GM19193 (cell line): ENCODE data around the gene GRM4.

Source experiments
- POLR2A ChIP-seq: IDR thresholded peaks from 4 replicates; pipeline ENCODE4 v1.6.1; 2011; ENCODE audit not compliant: insufficient read depth, insufficient read length; ENCODE audit errors: extremely low read depth

GRM4 gene

DNA sequence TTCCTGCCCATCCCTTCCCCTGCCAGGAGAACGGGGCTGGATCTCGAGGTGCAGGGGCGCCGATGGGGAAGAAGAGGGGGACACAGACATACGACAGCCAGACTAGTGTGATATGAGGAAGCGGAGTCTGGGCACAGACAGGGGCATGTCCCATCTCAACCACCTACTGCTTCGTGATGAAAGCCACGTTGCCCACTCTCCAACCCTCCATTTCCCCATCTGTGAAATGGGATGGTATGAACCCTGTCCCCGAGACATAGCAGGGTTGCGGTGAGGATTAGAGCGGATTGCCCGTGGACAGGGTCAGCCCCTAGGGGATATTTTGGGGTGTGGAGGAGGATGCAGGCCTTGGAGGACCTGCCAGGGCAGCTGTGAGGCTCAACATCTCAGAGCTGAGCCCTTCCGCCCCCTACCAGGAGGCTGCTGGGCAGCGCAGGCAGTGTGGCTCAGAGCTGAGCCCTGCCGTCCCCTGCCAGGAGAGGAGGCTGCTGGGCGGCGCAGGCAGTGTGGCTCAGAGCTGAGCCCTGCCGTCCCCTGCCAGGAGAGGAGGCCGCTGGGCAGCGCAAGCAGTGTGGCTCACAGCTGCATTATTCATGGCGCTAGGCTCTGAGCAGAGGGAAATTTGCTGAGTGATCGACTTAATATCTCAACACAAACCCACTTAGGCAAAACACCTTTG is 71.7 kb downstream of the GRM4 start:
- no peak for TF ChIP-seq POLR2A

DNA sequence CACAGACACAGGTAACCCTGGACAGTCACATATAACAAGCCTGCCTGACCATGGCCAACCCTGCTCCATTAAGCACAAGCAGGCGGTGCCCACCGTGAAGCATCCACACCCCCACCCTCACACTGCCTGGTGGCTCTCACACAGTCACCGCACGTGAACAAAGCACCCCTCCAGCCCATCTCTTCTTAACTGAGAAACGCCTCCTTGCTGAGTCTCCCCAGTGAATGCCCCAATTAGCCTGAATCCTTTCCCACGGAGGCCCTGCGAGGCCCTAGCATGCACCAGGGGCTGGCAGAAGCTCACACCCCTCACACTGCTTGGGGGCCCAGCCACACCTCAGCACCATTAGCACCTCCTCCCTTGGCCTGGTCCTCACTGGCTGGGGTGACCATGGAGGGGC is 72.3 kb downstream of the GRM4 start:
- TF ChIP-seq POLR2A = no peak

DNA sequence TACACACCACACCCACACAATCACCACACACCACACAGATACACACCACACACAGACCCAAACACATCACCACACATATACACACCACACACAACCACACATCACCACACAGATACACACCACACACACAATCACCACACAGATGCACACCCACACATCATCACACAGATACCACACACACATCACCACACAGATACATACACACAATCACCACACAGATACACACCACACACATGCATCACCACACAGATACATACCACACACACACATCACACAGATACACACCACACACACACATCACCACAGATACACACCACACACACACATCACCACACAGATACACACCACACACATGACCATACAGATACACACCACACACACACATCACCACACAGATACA is 73.2 kb downstream of the GRM4 start:
- no peak for TF ChIP-seq POLR2A

DNA sequence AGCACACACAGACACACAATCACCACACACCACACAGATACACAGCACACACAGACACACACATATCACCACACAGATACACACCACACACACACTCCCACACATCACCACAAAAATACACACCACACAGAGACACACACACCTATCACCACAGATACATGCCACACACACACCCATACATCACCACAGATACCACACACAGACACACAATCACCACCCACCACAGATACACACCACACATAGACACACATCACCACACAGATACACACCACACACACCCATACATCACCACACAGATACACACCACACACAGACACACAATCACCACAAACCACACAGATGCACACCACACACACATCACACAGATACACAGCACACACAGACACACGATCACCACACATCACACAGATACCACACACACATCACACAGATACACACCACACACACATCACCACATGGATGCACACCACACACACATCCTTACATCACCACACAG is 74.0 kb downstream of the GRM4 start:
- no peak for TF ChIP-seq POLR2A

DNA sequence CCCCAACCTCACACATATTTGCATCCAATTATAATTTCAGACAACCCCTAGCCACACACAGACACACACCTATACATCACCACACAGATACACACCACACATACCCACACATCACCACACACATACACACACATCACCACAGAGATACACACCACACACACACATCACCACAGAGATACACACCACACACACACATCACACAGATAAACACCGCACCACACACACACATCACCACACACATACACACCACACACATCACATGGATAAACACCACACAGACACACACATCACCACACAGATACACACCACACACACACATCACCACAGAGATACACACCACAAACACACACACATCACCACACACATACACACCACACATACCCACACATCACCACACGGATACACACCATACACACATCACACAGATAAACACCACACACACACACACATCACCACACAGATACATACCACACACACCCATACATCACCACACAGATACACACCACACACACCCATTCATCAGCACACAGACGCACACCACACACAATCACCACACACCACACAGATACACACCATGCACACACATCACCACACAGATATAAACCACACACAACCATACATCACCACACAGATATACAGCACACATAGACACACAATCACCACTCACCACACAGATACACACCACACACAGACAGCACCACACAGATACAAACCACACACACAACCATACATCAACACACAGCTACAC is 74.6 kb downstream of the GRM4 start:
- TF ChIP-seq POLR2A = no peak

DNA sequence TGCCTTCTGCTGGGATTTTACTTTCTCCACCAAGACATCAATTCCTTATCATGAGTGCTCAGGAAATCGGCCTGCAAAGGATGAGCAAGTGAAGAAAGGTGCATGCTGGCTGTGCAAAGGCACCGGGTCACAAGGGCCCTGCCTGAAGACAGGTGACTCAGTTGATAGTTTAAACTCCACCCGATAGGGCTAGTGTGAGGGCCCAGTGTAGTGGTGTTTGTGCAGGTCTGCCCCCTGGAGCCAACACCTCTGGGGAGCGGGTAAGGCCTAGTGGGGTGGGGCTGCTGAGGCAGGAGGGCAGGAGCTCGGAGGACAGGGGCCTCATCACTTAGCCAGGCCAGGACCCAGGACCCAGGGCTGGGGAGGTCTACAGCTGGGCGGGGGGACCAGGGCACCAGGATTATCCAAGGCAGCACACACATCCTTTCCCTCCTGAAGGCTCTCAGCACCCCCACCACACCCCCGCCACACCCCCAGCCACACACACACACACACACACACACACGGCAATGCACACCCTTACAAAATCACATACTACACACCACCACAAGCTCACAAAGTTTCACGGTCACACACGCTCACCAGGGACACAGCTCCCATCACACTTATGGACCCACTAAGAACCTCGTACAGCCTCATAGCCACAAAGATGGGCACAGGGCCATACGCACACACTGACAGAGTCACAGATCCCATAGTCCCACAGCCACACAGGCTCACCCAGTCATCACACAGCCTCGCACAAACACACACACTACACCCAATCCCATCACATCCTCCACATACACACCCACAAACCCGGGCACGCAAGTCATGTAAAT is 75.4 kb downstream of the GRM4 start:
- no peak for TF ChIP-seq POLR2A

DNA sequence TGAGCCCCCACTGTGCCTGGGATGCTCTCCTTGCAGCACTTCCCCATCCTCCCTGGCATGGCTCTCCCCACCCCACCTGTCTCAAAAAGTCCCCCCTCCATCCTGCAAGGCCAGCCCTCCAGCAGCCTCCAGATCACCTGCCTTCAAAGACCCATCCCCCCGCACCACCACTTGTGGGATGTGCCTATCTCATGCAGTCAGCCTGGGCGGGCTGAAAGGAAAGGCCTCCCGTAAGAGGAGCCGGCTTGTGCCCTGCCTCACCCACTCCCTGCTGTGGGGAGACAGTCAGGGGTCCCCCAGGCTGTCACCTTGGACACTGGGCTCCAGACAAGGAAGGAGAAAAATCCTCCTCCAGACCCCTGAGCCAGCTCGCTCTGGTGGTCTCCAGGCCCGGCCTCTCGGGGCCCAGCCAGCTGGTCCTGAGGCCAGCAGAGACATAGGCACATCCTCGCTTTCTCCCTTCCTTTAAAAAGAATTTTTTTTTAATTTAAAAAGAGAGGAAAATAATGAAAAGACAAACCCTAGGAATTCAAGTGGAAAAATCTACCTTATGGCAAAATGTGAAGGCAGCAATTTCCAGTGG is 77.3 kb downstream of the GRM4 start:
- no peak for TF ChIP-seq POLR2A

DNA sequence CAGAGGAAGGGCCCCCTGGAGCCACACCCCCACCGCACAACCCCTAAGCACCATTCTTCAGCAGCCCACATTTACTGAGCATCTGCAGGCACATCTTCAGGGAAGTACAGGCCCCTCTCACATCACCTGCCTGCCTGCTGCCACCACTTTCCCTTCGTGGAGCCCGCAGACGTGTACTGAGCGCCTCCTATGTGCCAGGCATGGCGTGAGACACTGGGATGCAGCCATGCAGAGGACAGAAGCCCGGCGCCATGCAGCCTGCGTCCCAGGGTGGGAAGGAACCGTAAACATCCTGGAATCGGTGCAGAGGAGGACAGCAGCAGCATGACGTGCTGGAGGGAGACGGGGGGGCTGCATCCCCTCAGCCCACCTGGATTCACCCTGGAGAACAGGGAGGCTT is 78.1 kb downstream of the GRM4 start:
- no peak for TF ChIP-seq POLR2A

DNA sequence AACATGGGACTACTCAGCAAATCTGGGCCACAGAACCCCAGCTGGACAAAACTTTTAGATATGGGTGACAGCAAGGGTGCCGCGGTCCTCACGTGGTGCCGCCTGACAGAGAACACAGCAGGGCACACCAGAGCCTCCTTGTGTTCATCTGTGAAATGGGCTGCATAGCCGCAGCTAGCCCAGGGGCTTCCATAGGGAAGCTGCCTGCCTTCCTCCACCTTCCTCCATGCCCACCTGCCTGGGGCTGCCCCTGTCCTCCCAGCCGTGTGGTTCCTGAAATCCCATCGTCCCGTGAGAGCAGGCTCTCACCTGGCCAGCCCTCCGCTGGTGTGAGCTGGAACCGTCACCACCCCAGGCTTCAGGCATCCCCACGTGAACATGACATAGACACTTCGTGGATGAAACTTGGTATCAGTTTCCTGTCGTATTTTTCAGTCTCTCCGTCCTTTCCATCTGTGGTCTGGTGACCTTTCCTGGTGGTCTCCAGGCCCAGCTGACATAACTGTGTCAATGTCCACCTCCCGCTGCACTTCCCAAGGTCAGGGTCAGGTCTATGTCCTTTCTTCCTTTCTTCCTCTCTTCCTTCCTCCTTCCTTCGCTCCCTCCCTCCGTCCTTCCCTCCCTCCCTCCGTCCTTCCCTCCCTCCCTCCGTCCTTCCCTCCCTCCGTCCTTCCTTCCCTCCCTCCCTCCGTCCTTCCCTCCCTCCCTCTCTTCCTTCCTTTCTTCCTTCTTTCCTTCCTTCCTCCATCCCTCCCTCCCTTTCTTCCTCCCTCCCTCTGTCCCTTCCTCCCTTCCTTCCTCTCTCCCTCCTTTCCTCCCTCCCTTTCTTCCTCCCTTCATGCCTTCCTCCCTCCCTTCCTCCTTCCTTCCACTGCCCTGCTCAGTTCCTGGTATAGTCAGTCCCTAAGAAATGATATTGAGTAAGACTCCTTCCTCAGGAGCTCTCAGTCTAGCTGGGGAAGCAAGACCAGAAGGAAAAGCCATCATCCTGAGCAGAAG is 78.8 kb downstream of the GRM4 start:
- no peak for TF ChIP-seq POLR2A

DNA sequence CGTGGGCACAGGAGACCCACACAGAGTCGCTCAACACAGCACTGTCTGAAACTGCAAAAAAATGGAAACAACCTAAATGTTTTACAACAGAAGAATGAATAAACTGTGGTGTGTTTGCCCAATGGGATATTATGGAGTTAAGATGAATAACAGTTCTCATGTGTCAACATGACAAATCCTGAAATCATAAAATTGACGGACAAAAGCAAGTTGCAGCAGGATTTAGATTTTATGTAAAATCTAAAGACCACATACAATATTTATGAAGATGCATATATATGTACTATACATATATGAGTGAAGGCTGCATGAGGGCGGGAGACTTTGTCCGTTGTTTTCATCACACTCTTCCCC is 79.7 kb downstream of the GRM4 start:
- TF ChIP-seq POLR2A = no peak

DNA sequence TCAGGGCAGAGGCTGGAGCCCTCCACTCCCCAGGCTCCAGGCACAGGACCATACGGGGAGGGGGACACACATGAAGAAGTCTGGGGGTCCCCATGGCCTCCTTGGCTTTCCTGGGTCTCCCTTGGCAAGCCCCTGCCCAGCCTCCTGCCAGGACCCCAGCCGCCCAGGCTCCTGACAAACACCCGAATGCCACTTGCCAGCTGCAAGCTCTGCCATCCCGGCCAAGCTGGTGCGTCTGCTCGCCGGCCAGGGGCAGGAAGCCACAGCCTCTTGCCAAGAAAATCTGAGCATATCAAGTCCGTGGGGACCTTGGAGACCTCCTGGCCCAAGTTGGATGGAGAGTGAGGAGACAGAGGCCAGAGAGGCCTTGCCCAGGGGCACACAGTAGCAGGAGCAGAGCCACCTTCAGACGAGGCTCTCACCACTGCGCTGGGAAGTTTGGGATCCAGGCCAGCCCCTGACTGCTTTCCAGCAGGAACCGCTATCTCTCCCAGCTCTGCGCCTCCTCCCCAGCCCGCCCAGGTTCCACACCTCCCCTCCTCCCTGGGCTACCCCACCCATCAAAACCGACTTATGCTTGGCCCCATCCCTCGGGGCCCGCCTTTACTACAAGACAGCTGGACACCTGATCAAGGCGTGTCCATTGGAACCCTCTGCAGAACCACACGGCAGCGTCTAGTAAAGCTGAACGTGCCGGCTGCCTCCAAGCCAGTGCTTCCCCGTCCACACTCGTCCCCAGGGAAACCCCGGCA is 80.2 kb downstream of the GRM4 start:
- no peak for TF ChIP-seq POLR2A

DNA sequence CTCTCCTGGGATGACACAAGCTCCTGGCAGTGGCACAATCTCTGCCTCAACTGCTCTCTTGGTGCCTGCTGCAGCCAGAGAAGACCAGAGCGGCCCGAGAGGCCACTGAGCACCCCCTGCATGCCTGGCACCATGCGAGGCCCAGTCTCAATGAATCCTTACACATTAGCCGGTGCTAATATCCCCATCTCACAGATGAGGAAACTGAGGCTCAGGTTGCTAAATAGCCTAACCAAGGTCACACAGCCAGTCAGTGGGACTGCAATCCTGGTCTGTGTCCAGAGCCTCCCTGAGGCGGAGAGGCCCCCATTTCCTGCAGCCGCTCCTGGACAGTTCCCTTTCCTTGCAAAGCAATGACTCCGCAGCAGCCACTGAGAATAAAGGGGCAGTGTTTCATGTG is 81.2 kb downstream of the GRM4 start:
- TF ChIP-seq POLR2A = no peak

DNA sequence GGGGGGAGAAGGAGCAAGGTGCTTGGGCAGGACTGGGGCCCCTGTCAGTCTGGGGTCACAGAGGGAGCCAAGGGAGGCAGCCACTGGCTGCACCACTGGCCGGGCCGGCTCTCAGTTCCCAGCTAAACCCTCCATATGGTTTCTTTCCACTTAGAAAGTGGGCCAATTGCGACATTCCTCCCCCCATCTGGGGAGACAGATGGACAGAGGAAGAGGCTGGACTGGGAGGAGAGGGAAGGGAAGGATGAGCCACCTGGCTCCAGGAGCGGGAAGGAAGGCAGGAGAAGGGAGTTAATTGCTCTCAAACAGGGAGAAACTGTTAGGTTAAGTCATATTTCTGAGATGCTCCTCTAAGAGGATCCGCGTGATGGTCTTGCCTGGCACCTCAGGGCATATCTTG is 82.2 kb downstream of the GRM4 start:
- TF ChIP-seq POLR2A = no peak

DNA sequence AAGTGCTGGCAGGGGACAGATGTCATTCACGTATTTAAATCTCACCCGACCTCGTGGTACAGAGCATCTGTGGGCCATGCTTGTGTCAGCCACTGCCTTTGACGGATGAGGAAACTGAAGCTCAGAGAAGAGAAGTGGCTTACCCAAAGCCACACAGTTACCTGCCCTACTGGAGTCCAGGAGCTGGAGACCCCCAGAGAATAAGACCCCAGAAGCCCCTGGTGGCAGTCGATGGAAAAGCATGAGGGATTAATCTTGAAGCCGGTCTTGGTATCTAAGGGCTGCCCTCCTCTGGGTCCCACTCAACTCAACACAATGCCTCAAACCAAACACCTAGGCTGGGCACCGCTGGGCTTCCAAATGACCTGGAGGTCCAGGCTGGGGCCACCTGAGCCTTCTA is 83.1 kb downstream of the GRM4 start:
- no peak for TF ChIP-seq POLR2A

DNA sequence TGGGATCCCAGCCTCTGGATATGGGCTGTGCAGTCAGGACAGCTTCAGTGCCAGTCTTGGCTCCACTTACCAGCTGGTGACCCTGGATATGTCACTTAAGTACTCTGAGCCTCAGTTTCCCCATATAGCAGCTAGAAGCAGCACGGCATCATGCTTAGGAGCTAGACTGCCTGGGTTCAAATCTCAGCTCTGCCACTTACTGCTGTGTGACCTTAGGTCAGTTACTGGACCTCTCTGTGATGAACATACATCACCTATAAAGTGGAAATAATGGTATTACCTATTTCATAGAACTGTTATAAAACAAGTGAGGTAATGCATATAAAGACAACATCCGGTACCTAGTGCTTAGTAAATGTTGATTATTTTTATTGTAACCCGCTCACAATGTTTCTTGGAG is 83.7 kb downstream of the GRM4 start:
- no peak for TF ChIP-seq POLR2A
